Measurements from ENCODE around the gene TMEM164. TPM values are rescaled to one million over a fixed set of nuclear protein-coding genes. Genes with fewer than 3 reads are reported as not detected.

The TMEM164 gene
- total and polyA plus RNA-seq, 2 experiments from 2014 or later, result 3.4 to 17.2 TPM

- H3K9me3 Mint-ChIP-seq, result no peaks in the 10 kb centered on the region
- H3K27ac ChIP-seq (ENCODE audit: low read depth), result no peak overlapping the region
- no peaks in the 10 kb centered on the region for H3K27me3 Mint-ChIP-seq (ENCODE audit: insufficient read depth, low read depth, poor library complexity)
- H3K9me2 ChIP-seq (ENCODE audit: insufficient read depth), result no peaks in the 10 kb centered on the region
- no peak overlapping the region for H3K4me3 ChIP-seq
- no peaks in the 10 kb centered on the region for H3K27me3 ChIP-seq (ENCODE audit: insufficient read depth)
- ATAC-seq (no peak), DNase-seq (ENCODE audit: low spot score) (no peak)
- no peaks in the 10 kb centered on the region for H3K36me3 Mint-ChIP-seq (ENCODE audit: low read depth)
- TF ChIP-seq EZH2 (IDR thresholded peaks at IDR 0.05; ENCODE audit: low read depth, unreplicated experiment) (no peak), CREB1 (CRISPR knock-in tag; IDR thresholded peaks at IDR 0.05; ENCODE audit: low read depth) (no peak), ETS1 (IDR thresholded peaks at IDR 0.05) (no peak), JUNB (IDR thresholded peaks at IDR 0.05; ENCODE audit: unreplicated experiment) (no peak), STAT1 (IDR thresholded peaks at IDR 0.05; ENCODE audit: unreplicated experiment) (no peak), NANOG (IDR thresholded peaks at IDR 0.05; ENCODE audit: borderline replicate concordance) (no peak), EZH2phosphoT487 (IDR thresholded peaks at IDR 0.05; ENCODE audit: unreplicated experiment) (no peak), ZNF114 (CRISPR knock-in tag; IDR thresholded peaks at IDR 0.05) (no peak), ZNF331 (CRISPR knock-in tag; IDR thresholded peaks at IDR 0.05; ENCODE audit: low read depth) (no peak), ZNF462 (CRISPR knock-in tag; IDR thresholded peaks at IDR 0.05) (no peak), POLR2AphosphoS5 (IDR thresholded peaks at IDR 0.05; ENCODE audit: low read depth) (no peak), CTCF (conservative IDR thresholded peaks at IDR 0.05; ENCODE audit: low read depth in 2 of 2) (no peak), REST (IDR thresholded peaks at IDR 0.05; ENCODE audit: unreplicated experiment) (no peak)
- no peaks in the 10 kb centered on the region; the same call in 1 of the 2 replicates for H3K79me2 ChIP-seq (replicated peaks; ENCODE audit: insufficient read depth)
- H3F3A ChIP-seq (replicated peaks; ENCODE audit: low read depth), result no peaks in the 10 kb centered on the region
- H3K4me3 Mint-ChIP-seq, result no peak overlapping the region
- H3K4me1 ChIP-seq (ENCODE audit: insufficient read depth), result no peaks in the 10 kb centered on the region
- no peak overlapping the region for H3K4me2 ChIP-seq
- no peak overlapping the region for H3K27ac Mint-ChIP-seq
- H2AFZ ChIP-seq, result no peak overlapping the region
- H4K20me1 ChIP-seq (replicated peaks; ENCODE audit: insufficient read depth), result no peaks in the 10 kb centered on the region
- peaks cover 3% of the 10 kb centered on the region for H3K4me1 Mint-ChIP-seq
- no peaks in the 10 kb centered on the region for H3K36me3 ChIP-seq (ENCODE audit: insufficient read depth)
Observed at GRCh38 chrX:110034036-110034435, 31.1 kb downstream of the TMEM164 start.
